PFSK-1 (cell line): ENCODE results near the gene CASKIN2.

Experiments used
- FOXP2 ChIP-seq: optimal IDR thresholded peaks from 2 replicates; pipeline ENCODE3; 2011; ENCODE audit warnings: borderline replicate concordance, control low read depth, inconsistent platforms; ENCODE audit not compliant: insufficient read depth; ENCODE audit errors: extremely low read length, extremely low read depth
- POLR2AphosphoS5 ChIP-seq: IDR thresholded peaks from 2 replicates; pipeline ENCODE4 v1.6.1; 2012; ENCODE audit warnings: low read depth, mild to moderate bottlenecking, control low read depth, low read length, moderate library complexity
- SIN3A ChIP-seq: IDR thresholded peaks from 2 replicates; pipeline ENCODE4 v1.6.1; 2012; ENCODE audit warnings: mild to moderate bottlenecking, low read length, moderate library complexity, borderline replicate concordance; ENCODE audit not compliant: insufficient read depth
- TAF1 ChIP-seq: IDR thresholded peaks from 2 replicates; pipeline ENCODE4 v1.6.1; 2012; ENCODE audit warnings: low read length, control low read depth, borderline replicate concordance; ENCODE audit not compliant: insufficient read depth
- TF ChIP-seq, protein P1 (sequence below), 2 experiments: IDR thresholded peaks; 2 replicates each; pipeline versions ENCODE4 v1.6.1 to v1.8.0; 2011 to 2012; ENCODE audit warnings: low read depth in 2 of 2, low read length in 2 of 2, control low read depth in 1 of 2, inconsistent platforms in 1 of 2, mild to moderate bottlenecking in 1 of 2, moderate library complexity in 1 of 2; ENCODE audit not compliant: insufficient read depth in 1 of 2

Gene CASKIN2

DNA sequence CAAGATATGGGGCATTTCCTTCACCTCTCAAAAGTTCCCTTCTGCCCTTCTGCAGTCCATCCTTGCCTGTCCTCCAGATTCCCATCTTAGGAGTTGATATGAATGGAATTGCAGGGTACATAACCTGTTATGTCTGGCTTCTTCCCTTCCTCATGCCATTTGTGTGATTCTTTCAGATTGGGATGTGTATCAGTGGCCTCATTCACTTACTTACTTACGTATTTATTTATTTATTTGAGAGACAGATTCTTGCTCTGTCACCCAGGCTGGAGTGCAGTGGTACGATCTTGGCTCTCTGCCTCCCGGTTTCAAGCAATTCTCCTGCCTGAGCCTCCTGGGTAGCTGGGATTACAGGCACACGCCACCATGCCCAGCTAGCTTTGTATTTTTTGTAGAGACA lies 65.1 kb downstream of the CASKIN2 start:
- TF ChIP-seq POLR2AphosphoS5 (no peak), FOXP2 (no peak), TAF1 (no peak), SIN3A (no peak)
- TF ChIP-seq, protein P1, sequence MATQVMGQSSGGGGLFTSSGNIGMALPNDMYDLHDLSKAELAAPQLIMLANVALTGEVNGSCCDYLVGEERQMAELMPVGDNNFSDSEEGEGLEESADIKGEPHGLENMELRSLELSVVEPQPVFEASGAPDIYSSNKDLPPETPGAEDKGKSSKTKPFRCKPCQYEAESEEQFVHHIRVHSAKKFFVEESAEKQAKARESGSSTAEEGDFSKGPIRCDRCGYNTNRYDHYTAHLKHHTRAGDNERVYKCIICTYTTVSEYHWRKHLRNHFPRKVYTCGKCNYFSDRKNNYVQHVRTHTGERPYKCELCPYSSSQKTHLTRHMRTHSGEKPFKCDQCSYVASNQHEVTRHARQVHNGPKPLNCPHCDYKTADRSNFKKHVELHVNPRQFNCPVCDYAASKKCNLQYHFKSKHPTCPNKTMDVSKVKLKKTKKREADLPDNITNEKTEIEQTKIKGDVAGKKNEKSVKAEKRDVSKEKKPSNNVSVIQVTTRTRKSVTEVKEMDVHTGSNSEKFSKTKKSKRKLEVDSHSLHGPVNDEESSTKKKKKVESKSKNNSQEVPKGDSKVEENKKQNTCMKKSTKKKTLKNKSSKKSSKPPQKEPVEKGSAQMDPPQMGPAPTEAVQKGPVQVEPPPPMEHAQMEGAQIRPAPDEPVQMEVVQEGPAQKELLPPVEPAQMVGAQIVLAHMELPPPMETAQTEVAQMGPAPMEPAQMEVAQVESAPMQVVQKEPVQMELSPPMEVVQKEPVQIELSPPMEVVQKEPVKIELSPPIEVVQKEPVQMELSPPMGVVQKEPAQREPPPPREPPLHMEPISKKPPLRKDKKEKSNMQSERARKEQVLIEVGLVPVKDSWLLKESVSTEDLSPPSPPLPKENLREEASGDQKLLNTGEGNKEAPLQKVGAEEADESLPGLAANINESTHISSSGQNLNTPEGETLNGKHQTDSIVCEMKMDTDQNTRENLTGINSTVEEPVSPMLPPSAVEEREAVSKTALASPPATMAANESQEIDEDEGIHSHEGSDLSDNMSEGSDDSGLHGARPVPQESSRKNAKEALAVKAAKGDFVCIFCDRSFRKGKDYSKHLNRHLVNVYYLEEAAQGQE (IDR thresholded peaks at IDR 0.05; ENCODE audit: insufficient read depth in 1 of 2, low read depth in 2 of 2, low read length in 2 of 2): no peak
